A549 (cell line): ENCODE data around the gene ROBO1. TPM values are rescaled to one million over a fixed set of nuclear protein-coding genes. Genes with fewer than 3 reads are reported as not detected.

Experiments used
- ATAC-seq, 2 experiments: fragments of 200-7000 bp in 1 of 2; fragments of >200 bp in 1 of 2; cut with Nextera tagmentation in 1 of 2; cut with Tn5 transposase in 1 of 2; 3 replicates each; pipeline versions ENCODE4 v1.8.0 to v1.9.1; 2018 to 2020; ENCODE audit warnings: mild to moderate bottlenecking in 1 of 2, moderate library complexity in 1 of 2
- CTCF ChIA-PET: fragments of 300-600 bp; sonication (Branson Sonifier 250); formaldehyde crosslinking; extraction: SDS; loops from one replicate; lab custom pipeline; 2021; ENCODE audit warnings: antibody characterized with exemption, inconsistent platforms; lab: Yijun Ruan, JAX
- POLR2A ChIA-PET: fragments of 350-600 bp; formaldehyde crosslinking; extraction: SDS; loops from one replicate; lab custom pipeline; 2021; ENCODE audit warnings: antibody characterized with exemption, inconsistent platforms; lab: Yijun Ruan, JAX
- DNase-seq, 2 experiments: peaks; one replicate each; pipeline versions ENCODE4 v3.0.0 to v3.0.0-alpha.2; 2011 to 2016; ENCODE audit warnings: low read depth in 1 of 2, low spot score in 1 of 2
- FAIRE-seq: peaks from 2 replicates; lab custom pipeline; 2011; peaks lifted over from hg19 to GRCh38; lab: Jason Lieb, UNC
- H3K27ac ChIP-seq, 2 experiments: fragments of >200 bp; sonication (Bioruptor Twin); formaldehyde crosslinking; 3 replicates each; pipeline ENCODE4 v1.5.1; 2016 to 2017
- H3K4me1 ChIP-seq: fragments of >200 bp; sonication (Bioruptor Twin); formaldehyde crosslinking; 3 replicates; pipeline ENCODE4 v1.6.1; 2016
- H3K4me2 ChIP-seq: fragments of >200 bp; sonication (Bioruptor Twin); formaldehyde crosslinking; 3 replicates; pipeline ENCODE4 v1.6.1; 2016
- H3K4me3 ChIP-seq: fragments of >200 bp; sonication (Bioruptor Twin); formaldehyde crosslinking; 3 replicates; pipeline ENCODE4 v1.5.1; 2016
- H3K9me3 ChIP-seq: fragments of >200 bp; sonication (Bioruptor Twin); formaldehyde crosslinking; 3 replicates; pipeline ENCODE4 v1.6.1; 2016
- CEBPB ChIP-seq, 2 experiments: fragments of >200 bp in 1 of 2; sonication (Bioruptor Twin) in 1 of 2; formaldehyde crosslinking in 1 of 2; IDR thresholded peaks; 2 replicates each; pipeline ENCODE4 v1.6.1; 2012 to 2016
- CHD4 ChIP-seq: fragments of 200-600 bp; sonication (generic); IDR thresholded peaks from 2 replicates; pipeline ENCODE4 v1.6.1; 2016; ENCODE audit warnings: antibody characterized with exemption, mild to moderate bottlenecking, borderline replicate concordance
- CTCF ChIP-seq: fragments of >200 bp; sonication (Bioruptor Twin); formaldehyde crosslinking; IDR thresholded peaks from 3 replicates; pipeline ENCODE4 v1.5.1; 2016
- EHF ChIP-seq: fragments of 250-450 bp; sonication (Bioruptor Pico); IDR thresholded peaks from 2 replicates; pipeline ENCODE4 v1.5.0; 2020; ENCODE audit warnings: mild to moderate bottlenecking
- ELK1 ChIP-seq: fragments of 150-350 bp; IDR thresholded peaks from 2 replicates; pipeline ENCODE4 v1.6.1; 2014; ENCODE audit warnings: low read depth, mild to moderate bottlenecking, low read length
- FOSL2 ChIP-seq, 2 experiments: fragments of 450-650 bp in 1 of 2; fragments of >200 bp in 1 of 2; sonication (Bioruptor Twin) in 1 of 2; formaldehyde crosslinking; IDR thresholded peaks; 2 replicates each; pipeline versions ENCODE4 v1.5.0 to v1.6.1; 2016 to 2020; ENCODE audit warnings: mild to moderate bottlenecking in 1 of 2, moderate library complexity in 1 of 2
- HDAC2 ChIP-seq: fragments of 200-600 bp; sonication (generic); IDR thresholded peaks from 2 replicates; pipeline ENCODE4 v1.6.1; 2016
- HES2 ChIP-seq: fragments of >200 bp; sonication (Bioruptor Twin); formaldehyde crosslinking; IDR thresholded peaks from 2 replicates; pipeline ENCODE4 v1.6.1; 2016
- HEYL ChIP-seq: fragments of 250-450 bp; sonication (Bioruptor Pico); IDR thresholded peaks from 2 replicates; pipeline ENCODE4 v1.8.0; 2021; ENCODE audit warnings: mild to moderate bottlenecking, moderate library complexity
- HOXB13 ChIP-seq: fragments of 250-450 bp; sonication (Bioruptor Pico); IDR thresholded peaks from 2 replicates; pipeline ENCODE4 v1.5.0; 2020; ENCODE audit warnings: low read depth, mild to moderate bottlenecking, moderate library complexity
- HOXB5 ChIP-seq: fragments of 250-450 bp; sonication (Bioruptor Pico); IDR thresholded peaks from 2 replicates; pipeline ENCODE4 v1.5.0; 2020; ENCODE audit warnings: mild to moderate bottlenecking, moderate library complexity
- JUNB ChIP-seq: fragments of >200 bp; sonication (Bioruptor Twin); formaldehyde crosslinking; IDR thresholded peaks from 2 replicates; pipeline ENCODE4 v1.6.1; 2016
- MAZ ChIP-seq: fragments of 150-350 bp; IDR thresholded peaks from 2 replicates; pipeline ENCODE4 v1.6.1; 2014; ENCODE audit warnings: antibody characterized with exemption, low read depth, low read length, borderline replicate concordance
- NPAS2 ChIP-seq: fragments of 250-450 bp; sonication (Bioruptor Pico); IDR thresholded peaks from 2 replicates; pipeline ENCODE4 v1.8.0; 2022; ENCODE audit warnings: mild to moderate bottlenecking, moderate library complexity, borderline replicate concordance
- NR3C1 ChIP-seq: fragments of >200 bp; sonication (Bioruptor Twin); formaldehyde crosslinking; IDR thresholded peaks from 3 replicates; pipeline ENCODE4 v1.6.1; 2017
- POLR2A ChIP-seq: IDR thresholded peaks from 2 replicates; pipeline ENCODE4 v1.6.1; 2012; ENCODE audit warnings: mild to moderate bottlenecking, low read length
- RAD21 ChIP-seq, 2 experiments: fragments of >200 bp in 1 of 2; sonication (Bioruptor Twin) in 1 of 2; formaldehyde crosslinking in 1 of 2; IDR thresholded peaks in 1 of 2; conservative IDR thresholded peaks in 1 of 2; 2 replicates in 1 of 2; 3 replicates in 1 of 2; pipeline ENCODE4 v1.6.1; 2012 to 2018; ENCODE audit warnings: inconsistent platforms in 1 of 2
- RCOR1 ChIP-seq: fragments of 150-350 bp; IDR thresholded peaks from 2 replicates; pipeline ENCODE4 v1.6.1; 2014; ENCODE audit warnings: antibody characterized with exemption, low read length, low read depth
- REST ChIP-seq: fragments of 200-600 bp; sonication (generic); IDR thresholded peaks from 2 replicates; pipeline ENCODE4 v1.6.1; 2016; ENCODE audit warnings: antibody characterized with exemption, mild to moderate bottlenecking, moderate library complexity
- RNF2 ChIP-seq: fragments of 200-600 bp; sonication (generic); IDR thresholded peaks from 2 replicates; pipeline ENCODE4 v1.6.1; 2016; ENCODE audit warnings: low read depth, mild to moderate bottlenecking, antibody characterized with exemption, moderate library complexity, borderline replicate concordance
- SMC3 ChIP-seq: fragments of >200 bp; sonication (Bioruptor Twin); formaldehyde crosslinking; IDR thresholded peaks from 3 replicates; pipeline ENCODE4 v1.6.1; 2018; ENCODE audit warnings: inconsistent platforms
- ZFP36 ChIP-seq: fragments of 450-650 bp; IDR thresholded peaks from 2 replicates; pipeline ENCODE4 v1.6.1; 2014; ENCODE audit warnings: borderline replicate concordance; ENCODE audit not compliant: partially characterized antibody
- ZNF302 ChIP-seq: fragments of 250-450 bp; sonication (Bioruptor Pico); IDR thresholded peaks from 2 replicates; pipeline ENCODE4 v1.9.0; 2021; ENCODE audit warnings: inconsistent platforms, mild to moderate bottlenecking, moderate library complexity
- WGBS: methylation state at CpG from one replicate; pipeline ENCODE4 v1.1.6; 2017; ENCODE audit errors: missing lambda C conversion rate; 5-methylcytosine and 5-hydroxymethylcytosine counted together
- polyA plus RNA-seq, 4 experiments: library from polyadenylated mRNA; depleted of rRNA in 3 of 4; stranded (reverse); fragments of >200 nt; fragmentation: RNase III in 1 of 4; extraction: RNeasy Plus Mini Kit Qiagen cat#74134 plus additional on column Dnase treatment in 1 of 4; gene quantifications; 2 replicates in 3 of 4; 3 replicates in 1 of 4; pipeline ENCODE4 v1.2.3, GENCODE V29; 2011 to 2017

The ROBO1 gene
- polyA plus RNA-seq, 2 of the 4 experiments (the other 2 are of a cell fraction), result 25.3 to 35.6 TPM

- CTCF ChIA-PET, result no interaction called here
- DNase-seq, result no peak
- 55% methylated on average over 5 of the region's 5 CpGs for WGBS
- TF ChIP-seq CTCF, result no peak
- no peak for TF ChIP-seq RAD21 (conservative IDR thresholded peaks at IDR 0.05 in 1 of 2, IDR thresholded peaks at IDR 0.05 in 1 of 2)
- no peak for TF ChIP-seq NPAS2 (CRISPR knock-in tag)
- TF ChIP-seq HES2, result no peak
- no peak for TF ChIP-seq ZNF302 (CRISPR knock-in tag)
- TF ChIP-seq EHF (CRISPR knock-in tag), result no peak
- TF ChIP-seq CHD4, result no peak
- no peak for TF ChIP-seq JUNB
- no peak for TF ChIP-seq HOXB13 (CRISPR knock-in tag)
- no peak for TF ChIP-seq RNF2
- TF ChIP-seq POLR2A, result no peak
- no peak for TF ChIP-seq CEBPB (IDR thresholded peaks at IDR 0.05)
- no peak for TF ChIP-seq ZFP36
- no peak for TF ChIP-seq HOXB5 (CRISPR knock-in tag)
- TF ChIP-seq HEYL (CRISPR knock-in tag), result no peak
- no peak for TF ChIP-seq ELK1
- no peak for TF ChIP-seq SMC3
- TF ChIP-seq, all 56 proteins: peak for 0
- Histone ChIP-seq H3K27ac (peak overlapping the region; percentile 43 to 63; a peak in 3 of 6 replicates), H3K4me1 (peaks cover 12% of the 10 kb centered on the region; the same call in 2 of the 3 replicates), H3K4me3 (no peak overlapping the region), H3K4me2 (peak overlapping the region; percentile 52), H3K9me3 (no peaks in the 10 kb centered on the region)
- POLR2A ChIA-PET, result no interaction called here
- FAIRE-seq (no peak), ATAC-seq (peak in 1 of 2 experiments; percentile 27; a peak in 1 of 6 replicates)
Observed at GRCh38 chr3:78912259-78912658, 855.5 kb downstream of the ROBO1 start.

- no peak for TF ChIP-seq HDAC2
- TF ChIP-seq MAZ, result no peak
- TF ChIP-seq, all 56 proteins: peak for 0
- no peak for DNase-seq
- WGBS, result 39% methylated on average over 4 of the region's 4 CpGs
- H3K4me1 ChIP-seq, result peaks cover 12% of the 10 kb centered on the region; the same call in 2 of the 3 replicates
- ATAC-seq, result no peak
- POLR2A ChIA-PET, result no interaction called here
- H3K9me3 ChIP-seq, result no peaks in the 10 kb centered on the region
- no peak overlapping the region for H3K4me3 ChIP-seq
- no peak for FAIRE-seq
- CTCF ChIA-PET, result no interaction called here
- no peak overlapping the region; the same call in 2 of the 3 replicates for H3K4me2 ChIP-seq
- no peak overlapping the region for H3K27ac ChIP-seq
Observed at GRCh38 chr3:78911394-78911793, 856.4 kb downstream of the ROBO1 start.

- POLR2A ChIA-PET, result no interaction called here
Observed at GRCh38 chr3:78908236-78908635, 859.6 kb downstream of the ROBO1 start.

More at GRCh38 chr3:78908236-78908635, 859.6 kb downstream of the ROBO1 start:
- no peak for TF ChIP-seq NR3C1
- no peak for TF ChIP-seq RCOR1
- TF ChIP-seq FOSL2 (IDR thresholded peaks at IDR 0.05), result no peak
- TF ChIP-seq FOSL2 (CRISPR knock-in tag; IDR thresholded peaks at IDR 0.05), result peak; percentile 58
- no peak for TF ChIP-seq HOXB5 (CRISPR knock-in tag)
- TF ChIP-seq REST, result no peak
- Histone ChIP-seq H3K4me3 (no peak overlapping the region), H3K4me1 (peaks cover 17% of the 10 kb centered on the region; the same call in 2 of the 3 replicates), H3K27ac (no peak overlapping the region), H3K9me3 (no peaks in the 10 kb centered on the region), H3K4me2 (no peak overlapping the region)
- FAIRE-seq (no peak), DNase-seq (no peak), ATAC-seq (no peak)
- WGBS, result 74% methylated on average over 3 of the region's 3 CpGs
- CTCF ChIA-PET, result no interaction called here
